Kidney (tissue), 14 donors: ENCODE measurements around the gene RNF7. TPM values are rescaled to one million over a fixed set of nuclear protein-coding genes. Genes with fewer than 3 reads are reported as not detected.

Experiments
- DNase-seq, 5 donors: peaks; one replicate each; pipeline ENCODE4 v3.0.0-alpha.2; 2013 to 2020
- FAIRE-seq: peaks from 2 replicates; lab custom pipeline; 2012; peaks lifted over from hg19 to GRCh38; lab: Jason Lieb, UNC
- H3K27ac ChIP-seq, 2 donors: one replicate each; pipeline ENCODE4 v1.7.0; 2013; ENCODE audit warnings: low read depth in 2 of 2, low read length in 2 of 2, inconsistent platforms in 1 of 2
- H3K27me3 ChIP-seq: one replicate; pipeline ENCODE4 v1.7.1; 2013; ENCODE audit warnings: low read length, inconsistent platforms; ENCODE audit not compliant: control insufficient read depth, insufficient read depth
- H3K36me3 ChIP-seq, 3 donors: one replicate each; pipeline versions ENCODE4 v1.7.0 to v1.7.1; 2013; ENCODE audit warnings: low read length in 3 of 3, control low read depth in 1 of 3, inconsistent platforms in 1 of 3; ENCODE audit not compliant: insufficient read depth in 3 of 3, control insufficient read depth in 2 of 3
- H3K4me1 ChIP-seq, 3 donors: one replicate each; pipeline versions ENCODE4 v1.7.0 to v1.7.1; 2013; ENCODE audit warnings: low read length in 3 of 3, inconsistent platforms in 1 of 3, low read depth in 1 of 3; ENCODE audit not compliant: control insufficient read depth in 2 of 3, insufficient read depth in 2 of 3
- H3K4me3 ChIP-seq, 3 donors: one replicate each; pipeline versions ENCODE4 v1.7.0 to v1.8.1; 2013; ENCODE audit warnings: low read length in 3 of 3, control low read depth in 1 of 3, inconsistent platforms in 1 of 3
- H3K9ac ChIP-seq, 3 donors: one replicate each; pipeline versions ENCODE4 v1.7.0 to v1.7.1; 2013; ENCODE audit warnings: low read length in 3 of 3, control low read depth in 1 of 3, inconsistent platforms in 1 of 3
- H3K9me3 ChIP-seq, 3 donors: one replicate each; pipeline versions ENCODE4 v1.7.0 to v1.7.1; 2013; ENCODE audit warnings: low read length in 3 of 3, control low read depth in 1 of 3, inconsistent platforms in 1 of 3; ENCODE audit not compliant: control insufficient read depth in 2 of 3, insufficient read depth in 1 of 3
- intact Hi-C: fragments of 100-400 bp; cut with DNase I; formaldehyde crosslinking; loops from one replicate; pipeline ENCODE4 v1.11.1; 2022
- polyA plus RNA-seq: library from polyadenylated mRNA; stranded (reverse); fragments of 350-450 nt; fragmentation: Illumina TruSeq; extraction: RNeasy Lipid Tissue Mini Kit (QIAGEN cat#74804); gene quantifications from one replicate; pipeline ENCODE4 v1.2.3, GENCODE V29; 2014; ENCODE audit warnings: low read depth, low replicate concordance; ENCODE audit not compliant: insufficient read depth
- total RNA-seq: library from RNA; stranded (reverse); fragmentation: NEBNext Ultra II Directional; extraction: Animal tissue kit (Norgen Biotek cat#: 25700); gene quantifications from one replicate; pipeline ENCODE4 v1.2.1, GENCODE V29; 2021
- TF ChIP-seq, protein P1 (sequence below): IDR thresholded peaks from 3 replicates; pipeline ENCODE4 v1.5.1; 2012; ENCODE audit warnings: mild to moderate bottlenecking, moderate library complexity, borderline replicate concordance; ENCODE audit not compliant: insufficient read depth; ENCODE audit errors: extremely low read depth
- donor health status: control.
- donor health status: control.
- donor health status: control.
- donor health status: control.
- donor health status: control.
- donor health status: DM: yes; HTN: yes; CAD: no.
- donor health status: Normal renal cell carcinoma (clear cell type).

RNF7 gene
- total and polyA plus RNA-seq, 2 donors from 2014 or later, result 83.2 to 138 TPM

DNA sequence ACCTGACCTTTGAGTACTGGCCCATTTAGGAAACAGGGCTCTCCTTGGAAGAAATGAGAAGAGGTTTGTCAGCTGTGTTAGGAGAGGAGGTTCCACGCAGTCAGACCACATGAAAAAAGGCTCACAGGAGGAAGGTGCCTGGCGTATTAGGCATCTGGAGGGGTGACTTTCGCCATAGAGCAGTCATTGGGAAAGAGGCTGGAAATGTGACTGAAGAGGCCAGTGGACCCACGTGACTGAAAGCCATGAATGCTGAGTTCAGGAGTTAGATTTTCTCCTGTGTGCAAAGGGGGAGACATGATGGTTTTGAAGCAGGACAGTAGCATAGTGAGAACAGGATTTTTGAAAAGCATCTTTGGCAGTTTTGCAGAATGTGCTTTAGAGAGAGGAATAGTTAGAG, 29.7 kb upstream of the RNF7 start:
- H3K9me3 ChIP-seq, result no peaks in the 10 kb centered on the region
- no peaks in the 10 kb centered on the region for H3K27me3 ChIP-seq
- H3K9ac ChIP-seq, result no peak overlapping the region
- intact Hi-C loops, result no loop called here
- no peak overlapping the region for H3K27ac ChIP-seq
- H3K4me1 ChIP-seq, result peaks cover 0 to 7% (median 3%) of the 10 kb centered on the region in 3 donors
- no peaks in the 10 kb centered on the region for H3K36me3 ChIP-seq
- no peak overlapping the region for H3K4me3 ChIP-seq
- DNase-seq (no peak), FAIRE-seq (no peak)
- TF ChIP-seq, protein P1, sequence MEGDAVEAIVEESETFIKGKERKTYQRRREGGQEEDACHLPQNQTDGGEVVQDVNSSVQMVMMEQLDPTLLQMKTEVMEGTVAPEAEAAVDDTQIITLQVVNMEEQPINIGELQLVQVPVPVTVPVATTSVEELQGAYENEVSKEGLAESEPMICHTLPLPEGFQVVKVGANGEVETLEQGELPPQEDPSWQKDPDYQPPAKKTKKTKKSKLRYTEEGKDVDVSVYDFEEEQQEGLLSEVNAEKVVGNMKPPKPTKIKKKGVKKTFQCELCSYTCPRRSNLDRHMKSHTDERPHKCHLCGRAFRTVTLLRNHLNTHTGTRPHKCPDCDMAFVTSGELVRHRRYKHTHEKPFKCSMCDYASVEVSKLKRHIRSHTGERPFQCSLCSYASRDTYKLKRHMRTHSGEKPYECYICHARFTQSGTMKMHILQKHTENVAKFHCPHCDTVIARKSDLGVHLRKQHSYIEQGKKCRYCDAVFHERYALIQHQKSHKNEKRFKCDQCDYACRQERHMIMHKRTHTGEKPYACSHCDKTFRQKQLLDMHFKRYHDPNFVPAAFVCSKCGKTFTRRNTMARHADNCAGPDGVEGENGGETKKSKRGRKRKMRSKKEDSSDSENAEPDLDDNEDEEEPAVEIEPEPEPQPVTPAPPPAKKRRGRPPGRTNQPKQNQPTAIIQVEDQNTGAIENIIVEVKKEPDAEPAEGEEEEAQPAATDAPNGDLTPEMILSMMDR, result no peak

- no peaks in the 10 kb centered on the region for H3K27me3 ChIP-seq
- TF ChIP-seq, protein P1, result no peak
- no peak overlapping the region for H3K27ac ChIP-seq
- intact Hi-C loops, result no loop called here
- peaks cover 0 to 7% (median 3%) of the 10 kb centered on the region in 3 donors for H3K4me1 ChIP-seq
- DNase-seq (no peak), FAIRE-seq (no peak)
- no peaks in the 10 kb centered on the region for H3K9me3 ChIP-seq
- no peak overlapping the region for H3K4me3 ChIP-seq
- H3K9ac ChIP-seq, result no peak overlapping the region
- no peaks in the 10 kb centered on the region for H3K36me3 ChIP-seq
Measured at GRCh38 chr3:141709126-141709770, 28.9 kb upstream of the RNF7 start.

DNA sequence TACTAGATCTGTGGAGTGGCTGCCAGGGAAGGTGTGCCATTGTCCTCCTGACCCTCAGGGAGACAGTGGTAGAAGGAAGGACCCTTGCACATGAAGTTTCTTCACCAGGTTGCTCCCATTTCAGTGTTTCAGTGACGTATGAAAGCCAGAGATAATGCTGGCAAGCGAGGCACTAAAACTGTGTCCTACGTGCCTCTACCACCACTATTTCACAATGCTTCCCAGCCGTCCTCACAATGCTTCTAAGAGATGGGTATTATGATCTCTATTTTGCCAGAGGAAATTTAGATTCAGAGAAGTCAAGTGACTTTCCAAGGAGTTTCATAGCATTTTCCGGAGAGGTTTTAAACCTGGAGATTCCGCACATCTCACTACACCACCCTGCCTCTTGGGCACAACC, 28.0 kb upstream of the RNF7 start:
- H3K27ac ChIP-seq, result no peak overlapping the region
- intact Hi-C loops, result no loop called here
- no peak for FAIRE-seq

More for the DNA sequence above, 28.0 kb upstream of the RNF7 start:
- H3K4me3 ChIP-seq, result no peak overlapping the region
- DNase-seq, result no peak
- H3K9ac ChIP-seq, result no peak overlapping the region
- peaks cover 0 to 7% (median 3%) of the 10 kb centered on the region in 3 donors for H3K4me1 ChIP-seq
- H3K36me3 ChIP-seq, result no peaks in the 10 kb centered on the region
- H3K9me3 ChIP-seq, result no peaks in the 10 kb centered on the region
- TF ChIP-seq, protein P1, result no peak
- no peaks in the 10 kb centered on the region for H3K27me3 ChIP-seq
